ENCODE data around the gene GABARAP.

Gene GABARAP

GRCh38 chr17:7239091-7240027, 2.9 kb downstream of the GABARAP start, which contains the start of gene PHF23 (continued):
- TF ChIP-seq, protein P1, sequence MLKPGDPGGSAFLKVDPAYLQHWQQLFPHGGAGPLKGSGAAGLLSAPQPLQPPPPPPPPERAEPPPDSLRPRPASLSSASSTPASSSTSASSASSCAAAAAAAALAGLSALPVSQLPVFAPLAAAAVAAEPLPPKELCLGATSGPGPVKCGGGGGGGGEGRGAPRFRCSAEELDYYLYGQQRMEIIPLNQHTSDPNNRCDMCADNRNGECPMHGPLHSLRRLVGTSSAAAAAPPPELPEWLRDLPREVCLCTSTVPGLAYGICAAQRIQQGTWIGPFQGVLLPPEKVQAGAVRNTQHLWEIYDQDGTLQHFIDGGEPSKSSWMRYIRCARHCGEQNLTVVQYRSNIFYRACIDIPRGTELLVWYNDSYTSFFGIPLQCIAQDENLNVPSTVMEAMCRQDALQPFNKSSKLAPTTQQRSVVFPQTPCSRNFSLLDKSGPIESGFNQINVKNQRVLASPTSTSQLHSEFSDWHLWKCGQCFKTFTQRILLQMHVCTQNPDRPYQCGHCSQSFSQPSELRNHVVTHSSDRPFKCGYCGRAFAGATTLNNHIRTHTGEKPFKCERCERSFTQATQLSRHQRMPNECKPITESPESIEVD (tag by site-specific recombination; IDR thresholded peaks at IDR 0.05): no peak
- TF ChIP-seq ZNF37A (tag by site-specific recombination; IDR thresholded peaks at IDR 0.05) (no peak), GLI4 (tag by site-specific recombination; IDR thresholded peaks at IDR 0.05) (0 out of 2 replicates have a peak, but pooled peaks have one; percentile 23), ZBTB48 (tag by site-specific recombination; IDR thresholded peaks at IDR 0.05) (no peak), SP3 (tag by site-specific recombination; IDR thresholded peaks at IDR 0.05) (peak; percentile 98), ZNF391 (tag by site-specific recombination; IDR thresholded peaks at IDR 0.05; ENCODE audit: borderline replicate concordance, low read depth) (no peak), ZNF544 (tag by site-specific recombination; IDR thresholded peaks at IDR 0.05) (no peak), ZNF513 (tag by site-specific recombination; IDR thresholded peaks at IDR 0.05) (peak; percentile 99), KLF16 (tag by site-specific recombination; IDR thresholded peaks at IDR 0.05) (0 out of 2 replicates have a peak, but pooled peaks have one; percentile 22), ZNF626 (tag by site-specific recombination; IDR thresholded peaks at IDR 0.05) (no peak), ZNF354C (tag by site-specific recombination; IDR thresholded peaks at IDR 0.05; ENCODE audit: borderline replicate concordance, low read depth) (no peak), ZBTB8A (tag by site-specific recombination; IDR thresholded peaks at IDR 0.05) (peak; percentile 35), MEIS1 (CRISPR knock-in tag; IDR thresholded peaks at IDR 0.05; ENCODE audit: borderline replicate concordance) (no peak), ZNF549 (tag by site-specific recombination; IDR thresholded peaks at IDR 0.05) (no peak), ZNF112 (tag by site-specific recombination; IDR thresholded peaks at IDR 0.05) (no peak), ZNF292 (tag by site-specific recombination; IDR thresholded peaks at IDR 0.05; ENCODE audit: borderline replicate concordance, low read depth) (no peak), ZNF221 (tag by site-specific recombination; IDR thresholded peaks at IDR 0.05; ENCODE audit: borderline replicate concordance) (no peak), ZNF174 (tag by site-specific recombination; IDR thresholded peaks at IDR 0.05) (no peak), ZNF664 (tag by site-specific recombination; IDR thresholded peaks at IDR 0.05) (no peak)

DNA sequence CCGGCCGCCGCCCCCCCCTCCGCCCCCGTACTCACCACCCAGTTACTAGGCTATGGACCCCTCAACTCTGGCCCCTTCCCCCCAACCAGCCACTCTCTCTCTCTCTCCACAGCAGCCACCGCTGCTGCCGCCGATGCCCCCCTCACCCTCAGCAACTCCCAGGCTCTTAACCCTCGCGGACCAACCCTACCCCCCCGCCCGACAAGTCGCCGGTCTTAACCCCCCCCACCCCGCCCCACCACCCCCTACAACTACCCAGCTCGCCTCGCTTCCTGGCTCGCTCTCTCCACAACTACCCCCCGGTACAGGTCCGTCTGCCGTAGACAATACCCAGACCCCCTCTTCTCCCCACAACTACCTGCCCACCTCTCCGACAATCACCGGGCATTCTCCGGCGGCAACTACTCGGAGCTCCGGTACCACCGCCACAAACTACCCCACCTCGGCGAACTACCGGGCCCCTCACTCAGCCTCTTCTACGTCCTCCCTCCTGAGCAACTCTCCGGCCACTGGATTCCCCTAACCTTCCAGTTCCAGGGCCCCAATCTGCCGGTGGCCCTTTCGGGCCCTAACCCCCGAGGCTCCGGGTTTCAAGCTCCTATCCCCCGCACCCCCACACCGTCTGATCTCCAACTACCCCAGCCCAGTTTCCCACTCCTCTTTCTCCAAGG, 3.7 kb downstream of the GABARAP start:
- ChIA-PET POLR2A (interaction anchor here (0.5 to 14.2 kb wide), 16 partner anchors 9 to 1170 kb away, joined by 3 to 284 read pairs (median 5); partner anchors contain the start of genes ACADVL, CTDNEP1, DLG4 and ELP5), CTCF (interaction anchor here (0.6 to 5.2 kb wide), 4 partner anchors 19 to 1827 kb away, joined by 3 to 33 read pairs (median 8); partner anchors contain the start of genes ACADVL, DLG4 and SLC2A4)
- H3K4me1 ChIP-seq (ENCODE audit: control insufficient read depth, insufficient read depth, low read length): peaks cover 13% of the 10 kb centered on the region
- TF ChIP-seq ZNF211 (tag by site-specific recombination; IDR thresholded peaks at IDR 0.05; ENCODE audit: low read depth): no peak
- TF ChIP-seq GLIS1 (tag by site-specific recombination; IDR thresholded peaks at IDR 0.05): peak; percentile 30; the same call in 1 of the 2 replicates
- TF ChIP-seq ZNF530 (tag by site-specific recombination; IDR thresholded peaks at IDR 0.05; ENCODE audit: low read depth): no peak
- TF ChIP-seq, protein P2, sequence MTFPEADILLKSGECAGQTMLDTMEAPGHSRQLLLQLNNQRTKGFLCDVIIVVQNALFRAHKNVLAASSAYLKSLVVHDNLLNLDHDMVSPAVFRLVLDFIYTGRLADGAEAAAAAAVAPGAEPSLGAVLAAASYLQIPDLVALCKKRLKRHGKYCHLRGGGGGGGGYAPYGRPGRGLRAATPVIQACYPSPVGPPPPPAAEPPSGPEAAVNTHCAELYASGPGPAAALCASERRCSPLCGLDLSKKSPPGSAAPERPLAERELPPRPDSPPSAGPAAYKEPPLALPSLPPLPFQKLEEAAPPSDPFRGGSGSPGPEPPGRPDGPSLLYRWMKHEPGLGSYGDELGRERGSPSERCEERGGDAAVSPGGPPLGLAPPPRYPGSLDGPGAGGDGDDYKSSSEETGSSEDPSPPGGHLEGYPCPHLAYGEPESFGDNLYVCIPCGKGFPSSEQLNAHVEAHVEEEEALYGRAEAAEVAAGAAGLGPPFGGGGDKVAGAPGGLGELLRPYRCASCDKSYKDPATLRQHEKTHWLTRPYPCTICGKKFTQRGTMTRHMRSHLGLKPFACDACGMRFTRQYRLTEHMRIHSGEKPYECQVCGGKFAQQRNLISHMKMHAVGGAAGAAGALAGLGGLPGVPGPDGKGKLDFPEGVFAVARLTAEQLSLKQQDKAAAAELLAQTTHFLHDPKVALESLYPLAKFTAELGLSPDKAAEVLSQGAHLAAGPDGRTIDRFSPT (tag by site-specific recombination; IDR thresholded peaks at IDR 0.05): no peak
- peak; percentile 31; the same call in 1 of the 2 replicates for TF ChIP-seq ZBTB48 (tag by site-specific recombination; IDR thresholded peaks at IDR 0.05)
- 0 out of 2 replicates have a peak, but pooled peaks have one; percentile 17 for TF ChIP-seq ZNF777 (tag by site-specific recombination; IDR thresholded peaks at IDR 0.05; ENCODE audit: borderline replicate concordance)
- peak; percentile 40; the same call in 1 of the 2 replicates for TF ChIP-seq BCL11B (tag by site-specific recombination; IDR thresholded peaks at IDR 0.05; ENCODE audit: low read depth)
- TF ChIP-seq ZFP69B (tag by site-specific recombination; IDR thresholded peaks at IDR 0.05): 0 out of 2 replicates have a peak, but pooled peaks have one; percentile 21
- peak; percentile 87 for TF ChIP-seq ZNF76 (tag by site-specific recombination; IDR thresholded peaks at IDR 0.05; ENCODE audit: borderline replicate concordance, low read depth)
- TF ChIP-seq ZNF433 (tag by site-specific recombination; IDR thresholded peaks at IDR 0.05; ENCODE audit: low read depth): no peak
- TF ChIP-seq ZNF157 (tag by site-specific recombination; IDR thresholded peaks at IDR 0.05): no peak
- no peak for TF ChIP-seq GLI2 (tag by site-specific recombination; IDR thresholded peaks at IDR 0.05; ENCODE audit: borderline replicate concordance, low read depth)

More for the DNA sequence above, 3.7 kb downstream of the GABARAP start:
- peak overlapping the region; percentile 89 for H3K27ac ChIP-seq (ENCODE audit: extremely low read depth, low read depth, low read length)
- no peaks in the 10 kb centered on the region for H3K9me3 ChIP-seq (ENCODE audit: control insufficient read depth, insufficient read depth, low read depth, low read length)
- H3K36me3 ChIP-seq (ENCODE audit: control insufficient read depth in 2 of 2, insufficient read depth in 1 of 2, low read length in 2 of 2): peaks cover 18 to 49% of the 10 kb centered on the region in 2 experiments
- H3K4me3 ChIP-seq (ENCODE audit: low read depth, low read length): peak overlapping the region; percentile 90
